ENCODE measurements around the gene C11orf68.

Gene C11orf68

GRCh38 chr11:65890324-65891218, 28.3 kb downstream of the C11orf68 start, which contains the start of gene CCDC85B:
TSS of gene CCDC85B (plus strand) at chr11:65890673. CDS start at chr11:65890784, 111 bp downstream.
- Mint-ChIP-seq H3K4me1 (peaks cover 55% of the 10 kb centered on the region), H3K9me3 (no peaks in the 10 kb centered on the region), H3K36me3 (ENCODE audit: insufficient read depth) (peaks cover 19% of the 10 kb centered on the region), H3K27ac (ENCODE audit: low read depth) (peak within 1 kb of the TSS; percentile 94), H3K27me3 (no peaks in the 10 kb centered on the region), H3K4me3 (peak within 1 kb of the TSS; percentile 84)
- peak; percentile 65 for ATAC-seq (replicated peaks; ENCODE audit: extremely low read depth, poor library complexity, severe bottlenecking)
- DNase-seq (ENCODE audit: low spot score in 2 of 2): peak; percentile 98

GRCh38 chr11:65888163-65888814, 30.6 kb downstream of the C11orf68 start, which contains the start of gene FIBP:
TSS of gene FIBP (minus strand) at chr11:65888471. CDS start at chr11:65888418, 53 bp downstream.
- Mint-ChIP-seq H3K4me1 (peaks cover 65% of the 10 kb centered on the region), H3K27me3 (no peaks in the 10 kb centered on the region), H3K4me3 (peak within 1 kb of the TSS; percentile 84), H3K9me3 (no peaks in the 10 kb centered on the region), H3K27ac (ENCODE audit: low read depth) (peak within 1 kb of the TSS; percentile 94), H3K36me3 (ENCODE audit: insufficient read depth) (peaks cover 24% of the 10 kb centered on the region)
- peak; percentile 68 for ATAC-seq (replicated peaks; ENCODE audit: extremely low read depth, poor library complexity, severe bottlenecking)
- peak; percentile 86 to 87 for DNase-seq (ENCODE audit: low spot score in 2 of 2)

DNA sequence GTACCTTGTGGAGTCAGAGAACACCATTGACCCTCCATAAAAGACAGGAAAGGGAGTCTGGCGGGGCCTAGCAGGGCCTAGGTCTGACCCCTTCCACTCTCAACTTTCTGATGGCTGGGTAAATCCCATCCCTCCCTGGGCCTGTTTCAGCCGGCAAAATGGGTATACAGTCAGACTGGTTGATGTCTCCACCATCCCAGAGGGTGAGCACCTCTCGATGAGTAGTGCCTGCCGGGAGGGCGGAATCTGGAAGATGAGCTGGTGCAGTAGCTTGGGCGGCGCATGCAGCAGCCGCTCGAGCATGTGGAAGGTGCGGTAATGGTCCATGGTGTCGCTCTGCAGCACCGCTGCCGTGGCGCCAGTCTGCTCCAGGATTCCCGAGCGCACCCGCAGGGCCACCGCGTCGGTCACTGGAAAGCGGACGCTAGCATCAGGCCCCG, 31.1 kb downstream of the C11orf68 start:
- DNase-seq (ENCODE audit: low spot score in 2 of 2) (no peak), ATAC-seq (replicated peaks; ENCODE audit: extremely low read depth, poor library complexity, severe bottlenecking) (no peak)
- H3K9me3 Mint-ChIP-seq: no peaks in the 10 kb centered on the region
- H3K36me3 Mint-ChIP-seq (ENCODE audit: insufficient read depth): peaks cover 24% of the 10 kb centered on the region
- H3K4me3 Mint-ChIP-seq: peak overlapping the region; percentile 84
- H3K27me3 Mint-ChIP-seq: no peaks in the 10 kb centered on the region
- peaks cover 62% of the 10 kb centered on the region for H3K4me1 Mint-ChIP-seq
- peak overlapping the region; percentile 94 for H3K27ac Mint-ChIP-seq (ENCODE audit: low read depth)

DNA sequence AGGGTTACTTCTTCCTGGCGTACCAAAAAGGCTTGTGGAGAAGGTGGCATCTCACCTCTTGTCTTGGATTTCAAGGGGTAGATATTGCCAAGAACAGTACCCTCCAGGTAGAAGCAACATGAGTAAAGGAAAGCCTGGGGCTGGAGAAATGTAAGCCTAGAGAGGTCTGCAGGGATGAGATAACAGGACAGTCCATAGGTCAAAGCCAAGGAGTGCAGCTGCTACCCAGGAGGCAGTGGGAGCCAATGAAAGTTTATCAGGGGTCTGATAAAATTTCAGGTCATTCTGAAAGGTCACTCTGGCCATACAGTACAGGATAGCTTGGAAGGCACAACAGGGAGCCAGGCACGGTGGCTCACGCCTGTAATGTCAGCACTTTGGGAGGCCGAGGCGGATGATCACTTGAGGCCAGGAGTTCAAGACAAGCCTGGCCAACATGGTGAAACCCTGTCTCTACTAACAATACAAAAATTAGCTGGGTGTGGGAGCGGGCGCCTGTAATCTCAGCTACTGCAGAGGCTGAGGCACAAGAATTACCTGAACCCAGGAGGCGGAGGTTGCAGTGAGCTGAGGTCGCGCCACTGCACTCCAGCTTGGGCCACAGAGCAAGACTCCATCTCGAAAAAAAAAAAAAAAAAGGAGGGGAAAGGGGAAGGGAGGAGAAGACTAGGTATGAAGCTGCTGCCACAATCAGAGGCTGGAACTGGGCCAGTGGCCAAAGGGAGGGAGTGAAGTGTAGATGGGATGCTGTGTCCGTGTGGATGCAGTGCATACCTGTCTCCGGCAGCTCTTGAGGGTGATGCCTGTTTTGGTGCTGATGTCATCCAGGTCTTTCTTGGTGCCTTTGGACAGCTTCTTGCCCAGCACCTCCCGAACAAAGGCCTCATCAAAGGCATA, 31.8 kb downstream of the C11orf68 start:
- ATAC-seq (replicated peaks; ENCODE audit: extremely low read depth, poor library complexity, severe bottlenecking) (no peak), DNase-seq (ENCODE audit: low spot score in 2 of 2) (no peak)
- peaks cover 55% of the 10 kb centered on the region for H3K4me1 Mint-ChIP-seq
- no peaks in the 10 kb centered on the region for H3K27me3 Mint-ChIP-seq
- H3K27ac Mint-ChIP-seq (ENCODE audit: low read depth): no peak overlapping the region
- peaks cover 28% of the 10 kb centered on the region for H3K36me3 Mint-ChIP-seq (ENCODE audit: insufficient read depth)
- H3K4me3 Mint-ChIP-seq: peak overlapping the region; percentile 84
- no peaks in the 10 kb centered on the region for H3K9me3 Mint-ChIP-seq

DNA sequence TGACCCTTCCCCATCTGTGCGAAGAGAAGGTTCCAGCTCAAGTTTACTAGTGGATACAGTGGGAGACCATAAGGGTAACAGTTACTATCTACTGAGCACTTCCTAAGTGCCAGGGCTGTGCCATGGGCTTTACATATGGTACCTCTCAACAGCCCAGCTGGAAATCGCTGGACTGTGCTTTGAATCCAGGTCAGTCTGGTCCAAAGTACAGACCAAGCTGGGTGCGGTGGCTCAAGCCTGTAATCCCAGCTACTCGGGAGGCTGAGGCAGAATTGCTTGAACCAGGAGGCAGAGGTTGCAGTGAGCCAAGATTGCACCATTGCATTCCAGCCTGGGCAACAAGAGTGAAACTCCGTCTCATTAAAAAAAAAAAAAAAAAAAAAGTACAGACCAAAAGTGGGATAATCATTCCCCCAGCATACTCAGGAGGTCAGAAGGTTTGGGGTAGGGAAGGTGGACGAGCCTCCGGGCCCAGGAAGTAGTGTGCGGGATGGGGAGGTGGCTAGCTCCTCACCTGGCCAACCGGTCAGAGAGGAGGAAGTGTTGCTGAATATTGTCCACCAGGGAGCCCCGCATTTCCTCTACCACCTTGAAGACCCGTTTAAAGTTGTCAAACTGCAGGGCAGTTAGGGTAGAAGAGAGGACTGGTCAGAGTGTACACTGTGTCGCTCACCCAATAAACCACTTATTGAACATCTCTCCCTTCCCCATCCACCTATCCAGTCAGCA, 32.9 kb downstream of the C11orf68 start:
- DNase-seq (ENCODE audit: low spot score in 2 of 2) (no peak), ATAC-seq (replicated peaks; ENCODE audit: extremely low read depth, poor library complexity, severe bottlenecking) (no peak)
- H3K27ac Mint-ChIP-seq (ENCODE audit: low read depth): no peak overlapping the region
- peaks cover 28% of the 10 kb centered on the region for H3K36me3 Mint-ChIP-seq (ENCODE audit: insufficient read depth)
- H3K27me3 Mint-ChIP-seq: no peaks in the 10 kb centered on the region
- H3K4me3 Mint-ChIP-seq: peak overlapping the region; percentile 84
- H3K4me1 Mint-ChIP-seq: peaks cover 63% of the 10 kb centered on the region
- no peaks in the 10 kb centered on the region for H3K9me3 Mint-ChIP-seq

DNA sequence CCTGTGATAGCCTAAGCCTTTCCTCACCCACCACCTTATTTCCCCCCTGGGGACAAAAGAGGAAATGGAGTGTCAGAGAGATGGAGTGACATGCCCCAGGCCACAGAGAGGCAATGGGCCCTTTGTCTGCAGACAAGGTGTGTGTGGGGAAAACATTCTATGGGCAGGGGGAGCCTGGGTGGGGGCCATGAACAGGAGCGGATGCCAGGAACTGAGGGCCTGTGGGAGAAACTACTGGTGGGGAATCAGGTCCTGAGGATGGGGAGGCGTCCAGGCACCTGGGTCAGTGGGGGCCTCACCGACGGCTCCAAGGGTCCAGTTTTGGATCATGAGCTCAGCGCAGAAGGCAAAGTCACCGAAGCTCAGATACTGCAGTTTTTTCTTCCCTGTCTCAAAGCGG, 33.6 kb downstream of the C11orf68 start:
- peaks cover 25% of the 10 kb centered on the region for H3K36me3 Mint-ChIP-seq (ENCODE audit: insufficient read depth)
- ATAC-seq (replicated peaks; ENCODE audit: extremely low read depth, poor library complexity, severe bottlenecking) (no peak), DNase-seq (ENCODE audit: low spot score in 2 of 2) (no peak)
- H3K4me1 Mint-ChIP-seq: peaks cover 68% of the 10 kb centered on the region
- no peak overlapping the region for H3K27ac Mint-ChIP-seq (ENCODE audit: low read depth)
- no peaks in the 10 kb centered on the region for H3K27me3 Mint-ChIP-seq
- H3K4me3 Mint-ChIP-seq: no peak overlapping the region
- no peaks in the 10 kb centered on the region for H3K9me3 Mint-ChIP-seq

DNA sequence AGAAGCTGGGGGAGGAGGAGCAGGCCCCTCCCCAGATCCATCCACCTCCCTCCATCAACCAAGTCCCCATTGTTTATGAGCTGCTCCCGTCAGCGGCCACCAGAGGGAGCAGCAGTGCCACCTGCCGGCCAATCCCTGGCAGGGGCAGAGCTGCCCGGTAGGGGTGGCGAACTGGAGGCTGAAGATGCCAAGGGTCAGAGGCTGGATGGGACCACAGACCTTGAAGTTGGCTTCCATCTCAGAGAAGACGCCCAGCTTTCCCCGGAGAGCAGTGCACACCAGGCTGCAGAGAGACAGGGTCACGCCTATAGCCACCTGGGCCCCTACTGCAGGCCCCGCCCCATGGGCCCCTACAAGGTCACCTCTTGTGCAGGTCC, 34.2 kb downstream of the C11orf68 start:
- Mint-ChIP-seq H3K4me3 (no peak overlapping the region), H3K4me1 (peaks cover 68% of the 10 kb centered on the region), H3K9me3 (no peaks in the 10 kb centered on the region), H3K27ac (ENCODE audit: low read depth) (peak overlapping the region; percentile 41), H3K27me3 (no peaks in the 10 kb centered on the region), H3K36me3 (ENCODE audit: insufficient read depth) (peaks cover 22% of the 10 kb centered on the region)
- DNase-seq (ENCODE audit: low spot score in 2 of 2) (peak; percentile 66 to 73), ATAC-seq (replicated peaks; ENCODE audit: extremely low read depth, poor library complexity, severe bottlenecking) (peak; percentile 21)

GRCh38 chr11:65883786-65884715, 34.8 kb downstream of the C11orf68 start:
- Mint-ChIP-seq H3K27me3 (no peaks in the 10 kb centered on the region), H3K4me3 (no peak overlapping the region), H3K36me3 (ENCODE audit: insufficient read depth) (peaks cover 22% of the 10 kb centered on the region), H3K9me3 (no peaks in the 10 kb centered on the region), H3K4me1 (peaks cover 68% of the 10 kb centered on the region), H3K27ac (ENCODE audit: low read depth) (peak overlapping the region; percentile 41)
- no peak for DNase-seq (ENCODE audit: low spot score in 2 of 2)
- no peak for ATAC-seq (replicated peaks; ENCODE audit: extremely low read depth, poor library complexity, severe bottlenecking)

DNA sequence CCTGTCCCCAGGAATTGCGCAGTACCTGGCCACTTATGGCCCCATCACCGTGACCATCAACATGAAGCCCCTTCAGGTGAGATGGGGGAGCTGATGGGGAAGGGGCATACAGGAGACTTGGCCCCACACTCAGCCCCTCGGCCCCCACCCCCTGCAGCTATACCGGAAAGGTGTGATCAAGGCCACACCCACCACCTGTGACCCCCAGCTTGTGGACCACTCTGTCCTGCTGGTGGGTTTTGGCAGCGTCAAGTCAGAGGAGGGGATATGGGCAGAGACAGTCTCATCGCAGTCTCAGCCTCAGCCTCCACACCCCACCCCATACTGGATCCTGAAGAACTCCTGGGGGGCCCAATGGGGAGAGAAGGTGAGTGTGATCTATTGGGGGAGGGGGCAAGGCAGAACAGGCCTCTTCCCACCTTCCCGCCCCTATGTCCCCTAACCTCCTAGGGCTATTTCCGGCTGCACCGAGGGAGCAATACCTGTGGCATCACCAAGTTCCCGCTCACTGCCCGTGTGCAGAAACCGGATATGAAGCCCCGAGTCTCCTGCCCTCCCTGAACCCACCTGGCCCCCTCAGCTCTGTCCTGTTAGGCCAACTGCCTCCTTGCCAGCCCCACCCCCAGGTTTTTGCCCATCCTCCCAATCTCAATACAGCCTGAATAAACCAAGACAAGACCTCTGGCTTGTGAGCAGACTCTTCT, 35.7 kb downstream of the C11orf68 start:
- peaks cover 68% of the 10 kb centered on the region for H3K4me1 Mint-ChIP-seq
- DNase-seq (ENCODE audit: low spot score in 2 of 2) (no peak), ATAC-seq (replicated peaks; ENCODE audit: extremely low read depth, poor library complexity, severe bottlenecking) (no peak)
- H3K4me3 Mint-ChIP-seq: no peak overlapping the region
- H3K27me3 Mint-ChIP-seq: no peaks in the 10 kb centered on the region
- H3K36me3 Mint-ChIP-seq (ENCODE audit: insufficient read depth): peaks cover 16% of the 10 kb centered on the region
- H3K27ac Mint-ChIP-seq (ENCODE audit: low read depth): no peak overlapping the region
- no peaks in the 10 kb centered on the region for H3K9me3 Mint-ChIP-seq

- peak overlapping the region; percentile 91 for H3K27ac Mint-ChIP-seq (ENCODE audit: low read depth)
- peaks cover 11% of the 10 kb centered on the region for H3K36me3 Mint-ChIP-seq (ENCODE audit: insufficient read depth)
- peak overlapping the region; percentile 81 for H3K4me3 Mint-ChIP-seq
- no peak for ATAC-seq (replicated peaks; ENCODE audit: extremely low read depth, poor library complexity, severe bottlenecking)
- no peaks in the 10 kb centered on the region for H3K9me3 Mint-ChIP-seq
- no peak for DNase-seq (ENCODE audit: low spot score in 2 of 2)
- H3K27me3 Mint-ChIP-seq: no peaks in the 10 kb centered on the region
- H3K4me1 Mint-ChIP-seq: peaks cover 67% of the 10 kb centered on the region
These were observed 36.5 kb downstream of the C11orf68 start for GRCh38 chr11:65882120-65883057.

Data from central memory CD8-positive, alpha-beta T cell (primary cell).